ENCODE data around the gene SLC39A3. TPM values are rescaled to one million over a fixed set of nuclear protein-coding genes. Genes with fewer than 3 reads are reported as not detected.
A peak's percentile ranks its signal among the peaks of the same experiment; 100 is the strongest.

SLC39A3 gene
- total RNA-seq, 2 donors from 2014 or later: 28.7 to 37.2 TPM

- DNase-seq: no peak
- ATAC-seq (replicated peaks in 1 of 2): no peak
- Mint-ChIP-seq H3K36me3 (ENCODE audit: insufficient read depth in 2 of 2) (no peaks in the 10 kb centered on the region), H3K4me3 (no peak overlapping the region), H3K4me1 (ENCODE audit: low read depth) (no peaks in the 10 kb centered on the region), H3K9me3 (no peaks in the 10 kb centered on the region), H3K27ac (no peak overlapping the region), H3K27me3 (ENCODE audit: low read depth) (peaks cover 12% of the 10 kb centered on the region)
Observed at GRCh38 chr19:2729943-2730818, 9.6 kb downstream of the SLC39A3 start.

- ATAC-seq (replicated peaks in 1 of 2): no peak
- no peak for DNase-seq
- H3K4me3 Mint-ChIP-seq: no peak overlapping the region
- no peak overlapping the region for H3K27ac Mint-ChIP-seq
- H3K4me1 Mint-ChIP-seq (ENCODE audit: low read depth): no peaks in the 10 kb centered on the region
- H3K36me3 Mint-ChIP-seq (ENCODE audit: insufficient read depth in 2 of 2): no peaks in the 10 kb centered on the region
- peaks cover 20% of the 10 kb centered on the region for H3K27me3 Mint-ChIP-seq (ENCODE audit: low read depth)
- no peaks in the 10 kb centered on the region for H3K9me3 Mint-ChIP-seq
Observed at GRCh38 chr19:2728783-2729387, 10.9 kb downstream of the SLC39A3 start.

- H3K27ac Mint-ChIP-seq: no peak overlapping the region
- H3K9me3 Mint-ChIP-seq: no peaks in the 10 kb centered on the region
- DNase-seq (no peak), ATAC-seq (replicated peaks in 1 of 2) (no peak)
- no peak overlapping the region for H3K4me3 Mint-ChIP-seq
- H3K4me1 Mint-ChIP-seq (ENCODE audit: low read depth): no peaks in the 10 kb centered on the region
- peaks cover 20% of the 10 kb centered on the region for H3K27me3 Mint-ChIP-seq (ENCODE audit: low read depth)
- no peaks in the 10 kb centered on the region for H3K36me3 Mint-ChIP-seq (ENCODE audit: insufficient read depth in 2 of 2)
Observed at GRCh38 chr19:2727640-2727944, 12.2 kb downstream of the SLC39A3 start.

GRCh38 chr19:2726904-2727639 lies 12.7 kb downstream of the SLC39A3 start:
- no peaks in the 10 kb centered on the region for H3K4me1 Mint-ChIP-seq (ENCODE audit: low read depth)
- no peak overlapping the region for H3K27ac Mint-ChIP-seq
- no peaks in the 10 kb centered on the region for H3K36me3 Mint-ChIP-seq (ENCODE audit: insufficient read depth in 2 of 2)
- H3K9me3 Mint-ChIP-seq: no peaks in the 10 kb centered on the region
- ATAC-seq (replicated peaks in 1 of 2): peak; percentile 17 to 25
- DNase-seq: no peak
- H3K4me3 Mint-ChIP-seq: no peak overlapping the region
- peaks cover 20% of the 10 kb centered on the region for H3K27me3 Mint-ChIP-seq (ENCODE audit: low read depth)

- H3K27me3 Mint-ChIP-seq (ENCODE audit: low read depth): peaks cover 20% of the 10 kb centered on the region
- no peak overlapping the region for H3K4me3 Mint-ChIP-seq
- H3K4me1 Mint-ChIP-seq (ENCODE audit: low read depth): no peaks in the 10 kb centered on the region
- DNase-seq (no peak), ATAC-seq (replicated peaks in 1 of 2) (no peak)
- H3K9me3 Mint-ChIP-seq: no peaks in the 10 kb centered on the region
- H3K36me3 Mint-ChIP-seq (ENCODE audit: insufficient read depth in 2 of 2): no peaks in the 10 kb centered on the region
- no peak overlapping the region for H3K27ac Mint-ChIP-seq
Observed at GRCh38 chr19:2726160-2726855, 13.5 kb downstream of the SLC39A3 start.

GRCh38 chr19:2724148-2724557 lies 15.7 kb downstream of the SLC39A3 start:
- H3K36me3 Mint-ChIP-seq (ENCODE audit: insufficient read depth in 2 of 2): no peaks in the 10 kb centered on the region
- peaks cover 27% of the 10 kb centered on the region for H3K27me3 Mint-ChIP-seq (ENCODE audit: low read depth)
- no peaks in the 10 kb centered on the region for H3K9me3 Mint-ChIP-seq
- ATAC-seq (replicated peaks in 1 of 2): no peak
- peaks cover 4% of the 10 kb centered on the region for H3K4me1 Mint-ChIP-seq (ENCODE audit: low read depth)
- no peak overlapping the region for H3K4me3 Mint-ChIP-seq
- no peak overlapping the region for H3K27ac Mint-ChIP-seq
- no peak for DNase-seq

- peaks cover 27% of the 10 kb centered on the region for H3K27me3 Mint-ChIP-seq (ENCODE audit: low read depth)
- H3K9me3 Mint-ChIP-seq: no peaks in the 10 kb centered on the region
- H3K36me3 Mint-ChIP-seq (ENCODE audit: insufficient read depth in 2 of 2): no peaks in the 10 kb centered on the region
- no peak overlapping the region for H3K27ac Mint-ChIP-seq
- no peak overlapping the region for H3K4me3 Mint-ChIP-seq
- peaks cover 4% of the 10 kb centered on the region for H3K4me1 Mint-ChIP-seq (ENCODE audit: low read depth)
- DNase-seq (no peak), ATAC-seq (replicated peaks in 1 of 2) (no peak)
Observed at GRCh38 chr19:2723747-2724146, 16.1 kb downstream of the SLC39A3 start.

GRCh38 chr19:2723345-2723715 lies 16.5 kb downstream of the SLC39A3 start:
- ATAC-seq (replicated peaks in 1 of 2) (no peak), DNase-seq (no peak)
- Mint-ChIP-seq H3K36me3 (ENCODE audit: insufficient read depth in 2 of 2) (no peaks in the 10 kb centered on the region), H3K27ac (no peak overlapping the region), H3K9me3 (no peaks in the 10 kb centered on the region), H3K4me3 (no peak overlapping the region), H3K27me3 (ENCODE audit: low read depth) (peaks cover 27% of the 10 kb centered on the region), H3K4me1 (ENCODE audit: low read depth) (peaks cover 4% of the 10 kb centered on the region)

- Mint-ChIP-seq H3K4me1 (ENCODE audit: low read depth) (peaks cover 4% of the 10 kb centered on the region), H3K4me3 (peak overlapping the region in 1 of 2 donors; percentile 30), H3K27me3 (ENCODE audit: low read depth) (peaks cover 27% of the 10 kb centered on the region), H3K27ac (no peak overlapping the region), H3K9me3 (no peaks in the 10 kb centered on the region), H3K36me3 (ENCODE audit: insufficient read depth in 2 of 2) (no peaks in the 10 kb centered on the region)
- ATAC-seq (replicated peaks in 1 of 2) (no peak), DNase-seq (no peak)
Observed at GRCh38 chr19:2722541-2723344, 17.1 kb downstream of the SLC39A3 start.

GRCh38 chr19:2721570-2722540 lies 18.0 kb downstream of the SLC39A3 start:
- Mint-ChIP-seq H3K36me3 (ENCODE audit: insufficient read depth in 2 of 2) (no peaks in the 10 kb centered on the region), H3K27ac (no peak overlapping the region), H3K9me3 (no peaks in the 10 kb centered on the region), H3K27me3 (ENCODE audit: low read depth) (peaks cover 22% of the 10 kb centered on the region), H3K4me3 (peak overlapping the region; percentile 51 to 62), H3K4me1 (ENCODE audit: low read depth) (peaks cover 4% of the 10 kb centered on the region)
- ATAC-seq (replicated peaks in 1 of 2) (no peak), DNase-seq (no peak)

- DNase-seq: no peak
- H3K4me3 Mint-ChIP-seq: peak within 1 kb of the TSS; percentile 51 to 62
Observed at GRCh38 chr19:2720777-2721569, 18.8 kb downstream of the SLC39A3 start, which contains the start of gene DIRAS1. TSS of gene DIRAS1 (minus strand) at chr19:2721372. CDS start at chr19:2717806, 3,566 bp downstream.

More at GRCh38 chr19:2720777-2721569, 18.8 kb downstream of the SLC39A3 start, which contains the start of gene DIRAS1:
- Mint-ChIP-seq H3K27me3 (ENCODE audit: low read depth) (peaks cover 16% of the 10 kb centered on the region), H3K36me3 (ENCODE audit: insufficient read depth in 2 of 2) (no peaks in the 10 kb centered on the region), H3K27ac (no peak within 1 kb of the TSS), H3K9me3 (peaks cover 0 to under 1% of the 10 kb centered on the region in 2 donors), H3K4me1 (ENCODE audit: low read depth) (peaks cover 4% of the 10 kb centered on the region)
- ATAC-seq (replicated peaks in 1 of 2): peak; percentile 31 to 38
